ENCODE measurements around the gene PTPN6. TPM values are rescaled to one million over a fixed set of nuclear protein-coding genes. Genes with fewer than 3 reads are reported as not detected.

PTPN6 gene
- total and polyA plus RNA-seq, 2 donors from 2014 or later = 38.0 to 70.8 TPM

- H3K27ac ChIP-seq (ENCODE audit: low read depth in 2 of 2, low read length in 2 of 2) = peak overlapping the region; percentile 58 to 82
- peak overlapping the region in 1 of 3 donors; percentile 77 for H3K9ac ChIP-seq (ENCODE audit: low read length in 3 of 3)
- DNase-seq (peak; percentile 88 to 94 (median 90)), FAIRE-seq (no peak)
- peaks cover 7 to 42% (median 27%) of the 10 kb centered on the region in 3 donors for H3K36me3 ChIP-seq (ENCODE audit: control insufficient read depth in 2 of 3, insufficient read depth in 3 of 3, low read length in 3 of 3)
- H3K27me3 ChIP-seq (ENCODE audit: control insufficient read depth, insufficient read depth, low read length) = no peaks in the 10 kb centered on the region
- H3K4me3 ChIP-seq (ENCODE audit: low read length in 3 of 3) = peak overlapping the region in 1 of 3 donors; percentile 46
- TF ChIP-seq CTCF (IDR thresholded peaks at IDR 0.05; ENCODE audit: borderline replicate concordance, extremely low read depth, insufficient read depth) = peak; percentile 94
- intact Hi-C loops (cut with DNase I) = no loop called here
- H3K9me3 ChIP-seq (ENCODE audit: control insufficient read depth in 2 of 3, insufficient read depth in 1 of 3, low read length in 3 of 3) = no peaks in the 10 kb centered on the region
- peaks cover 4 to 30% (median 13%) of the 10 kb centered on the region in 3 donors for H3K4me1 ChIP-seq (ENCODE audit: control insufficient read depth in 2 of 3, insufficient read depth in 2 of 3, low read depth in 1 of 3, low read length in 3 of 3)
Observed at GRCh38 chr12:6965026-6965661, 14.0 kb downstream of the PTPN6 start.

GRCh38 chr12:6965714-6966113 is 14.6 kb downstream of the PTPN6 start:
- Histone ChIP-seq H3K27ac (ENCODE audit: low read depth in 2 of 2, low read length in 2 of 2) (no peak overlapping the region), H3K4me1 (ENCODE audit: control insufficient read depth in 2 of 3, insufficient read depth in 2 of 3, low read depth in 1 of 3, low read length in 3 of 3) (peaks cover 4 to 26% (median 13%) of the 10 kb centered on the region in 3 donors), H3K4me3 (ENCODE audit: low read length in 3 of 3) (no peak overlapping the region), H3K36me3 (ENCODE audit: control insufficient read depth in 2 of 3, insufficient read depth in 3 of 3, low read length in 3 of 3) (peaks cover 7 to 42% (median 27%) of the 10 kb centered on the region in 3 donors), H3K9me3 (ENCODE audit: control insufficient read depth in 2 of 3, insufficient read depth in 1 of 3, low read length in 3 of 3) (no peaks in the 10 kb centered on the region), H3K27me3 (ENCODE audit: control insufficient read depth, insufficient read depth, low read length) (no peaks in the 10 kb centered on the region), H3K9ac (ENCODE audit: low read length in 3 of 3) (no peak overlapping the region)
- DNase-seq = no peak
- no peak for FAIRE-seq
- no peak for TF ChIP-seq CTCF (IDR thresholded peaks at IDR 0.05; ENCODE audit: borderline replicate concordance, extremely low read depth, insufficient read depth)
- intact Hi-C loops (cut with DNase I) = no loop called here

- H3K4me1 ChIP-seq (ENCODE audit: control insufficient read depth in 2 of 3, insufficient read depth in 2 of 3, low read depth in 1 of 3, low read length in 3 of 3) = peaks cover 4 to 21% (median 13%) of the 10 kb centered on the region in 3 donors
- H3K9ac ChIP-seq (ENCODE audit: low read length in 3 of 3) = no peak overlapping the region
- peaks cover 7 to 42% (median 27%) of the 10 kb centered on the region in 3 donors for H3K36me3 ChIP-seq (ENCODE audit: control insufficient read depth in 2 of 3, insufficient read depth in 3 of 3, low read length in 3 of 3)
- H3K9me3 ChIP-seq (ENCODE audit: control insufficient read depth in 2 of 3, insufficient read depth in 1 of 3, low read length in 3 of 3) = no peaks in the 10 kb centered on the region
- intact Hi-C loops (cut with DNase I) = no loop called here
- DNase-seq = no peak
- no peak overlapping the region for H3K4me3 ChIP-seq (ENCODE audit: low read length in 3 of 3)
- no peak for TF ChIP-seq CTCF (IDR thresholded peaks at IDR 0.05; ENCODE audit: borderline replicate concordance, extremely low read depth, insufficient read depth)
- no peak for FAIRE-seq
- no peaks in the 10 kb centered on the region for H3K27me3 ChIP-seq (ENCODE audit: control insufficient read depth, insufficient read depth, low read length)
- no peak overlapping the region for H3K27ac ChIP-seq (ENCODE audit: low read depth in 2 of 2, low read length in 2 of 2)
Observed at GRCh38 chr12:6966351-6966750, 15.2 kb downstream of the PTPN6 start.

Measured in kidney (tissue), 14 donors.